H4 (cell line): ENCODE data around the gene PRAMEF5. TPM values are rescaled to one million over a fixed set of nuclear protein-coding genes. Genes with fewer than 3 reads are reported as not detected.
"Not testable (repeated sequence)": the region's sequence is repeated elsewhere in the genome, so short reads cannot be mapped to it uniquely, and the experiment has no call there.

Experiments used
- DNase-seq: peaks from one replicate; pipeline ENCODE4 v3.0.0-alpha.2; 2015; ENCODE audit warnings: low spot score
- total RNA-seq: library from RNA; depleted of rRNA; stranded (reverse); fragments of >200 nt; shearing (Covaris generic); gene quantifications from 2 replicates; pipeline ENCODE4 v1.2.3, GENCODE V29; 2014; rRNA removed

PRAMEF5 gene
- not detected in 2 replicates for total RNA-seq

GRCh38 chr1:13253898-13254297 is at the start of gene PRAMEF5:
Gene PRAMEF5, plus strand, starts transcription at chr1:13254198. Its CDS starts 5,071 bp downstream, at chr1:13259269.
- not testable (repeated sequence) for DNase-seq

DNA sequence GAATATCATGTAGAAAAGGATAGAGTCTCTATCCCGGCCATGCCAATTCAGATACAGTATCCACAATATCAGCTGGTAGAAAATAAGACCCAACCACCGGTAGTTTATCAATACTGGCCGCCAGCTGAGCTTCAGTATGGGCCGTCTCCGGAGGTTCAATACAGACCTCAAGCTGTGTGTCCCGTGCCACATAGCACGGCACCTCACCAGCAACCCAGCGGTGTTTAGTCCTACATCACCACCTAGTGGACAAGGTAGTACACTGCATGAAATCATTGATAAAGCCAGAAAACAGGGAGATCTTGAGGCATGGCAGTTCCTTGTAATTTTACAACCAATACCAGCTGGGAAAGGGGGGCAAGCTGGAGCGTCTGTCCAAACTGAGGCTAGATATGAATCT is 45.3 kb upstream of the PRAMEF5 start:
- DNase-seq = not testable (repeated sequence)

DNA sequence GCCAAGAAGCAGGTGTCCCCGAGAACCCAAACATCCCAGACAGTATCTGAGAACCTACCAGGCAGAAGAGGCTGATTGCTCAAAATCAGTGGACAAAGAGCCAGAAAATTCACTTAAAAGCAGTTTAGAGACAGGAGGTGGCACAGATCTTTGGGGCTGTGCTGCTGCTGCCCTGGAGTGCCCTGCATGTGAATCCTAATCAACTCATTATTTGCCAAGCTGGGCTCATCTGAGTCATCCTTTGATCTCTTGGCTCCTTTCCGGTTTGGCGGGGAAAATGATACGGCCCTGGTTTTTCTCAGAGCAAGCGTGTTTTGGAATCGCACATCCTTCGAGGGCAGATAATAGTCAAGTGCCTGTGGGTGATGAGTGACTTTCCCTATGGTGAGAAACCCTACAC is 37.4 kb upstream of the PRAMEF5 start:
- DNase-seq = not testable (repeated sequence)

GRCh38 chr1:13219203-13219602 is 34.8 kb upstream of the PRAMEF5 start:
- DNase-seq = not testable (repeated sequence)

- not testable (repeated sequence) for DNase-seq
These were observed 31.2 kb upstream of the PRAMEF5 start for GRCh38 chr1:13222788-13223187.

- no peak for DNase-seq
These were observed 29.4 kb upstream of the PRAMEF5 start for GRCh38 chr1:13224480-13225060.

DNA sequence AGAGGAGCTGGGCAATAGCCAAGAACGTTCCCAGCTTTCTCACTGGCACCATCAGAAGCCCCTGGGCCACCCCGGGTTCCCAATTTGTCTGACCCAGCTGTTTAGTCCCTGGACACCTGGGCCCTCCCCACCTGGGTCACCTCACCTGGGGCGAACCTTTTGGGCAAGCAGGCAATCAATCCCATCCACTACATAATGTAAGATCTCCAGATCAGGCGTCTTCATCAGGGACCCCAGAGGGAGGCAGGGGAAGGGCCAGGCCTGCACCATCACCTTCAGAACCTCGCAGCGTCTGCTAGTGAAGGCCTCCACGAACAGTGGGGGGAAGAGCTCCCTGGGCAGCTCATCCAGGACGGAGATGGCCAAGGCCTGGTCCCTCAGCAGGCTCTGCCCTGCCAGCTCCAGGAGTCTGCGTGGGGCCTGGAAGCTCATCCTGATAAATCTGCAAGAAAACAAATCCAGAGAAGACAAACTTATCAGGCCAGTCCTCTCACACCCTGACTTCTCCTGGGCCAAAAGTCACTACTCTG is 28.3 kb upstream of the PRAMEF5 start, which contains the start of gene PRAMEF18:
Gene PRAMEF18 (minus strand): TSS at position 480 of the 530 bp plus-strand sequence. CDS start 48 bp downstream, at position 432.
- DNase-seq = not testable (repeated sequence)

GRCh38 chr1:13227271-13228055 is 26.5 kb upstream of the PRAMEF5 start:
- DNase-seq = not testable (repeated sequence)

DNA sequence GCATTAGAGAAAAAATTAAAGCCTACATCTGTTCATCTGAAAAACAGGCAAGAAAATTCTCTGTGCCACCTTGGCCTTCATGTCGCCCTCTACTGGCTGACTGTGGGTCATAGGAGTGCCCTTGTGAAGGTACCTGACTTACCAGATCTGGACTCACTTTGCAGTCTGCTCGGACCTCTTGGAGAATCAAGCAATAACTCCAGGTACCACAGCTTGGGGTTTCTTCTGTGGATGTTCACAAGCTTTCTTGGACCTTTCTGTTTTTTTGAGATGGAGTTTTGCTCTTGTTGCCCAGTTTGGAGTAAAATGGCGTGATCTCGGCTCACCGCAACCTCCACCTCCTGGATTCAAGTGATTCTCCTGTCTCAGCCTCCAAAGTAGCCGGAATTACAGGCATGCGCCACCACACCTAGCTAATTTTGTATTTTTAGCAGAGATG is 25.6 kb upstream of the PRAMEF5 start:
- DNase-seq = peak; percentile 37

DNA sequence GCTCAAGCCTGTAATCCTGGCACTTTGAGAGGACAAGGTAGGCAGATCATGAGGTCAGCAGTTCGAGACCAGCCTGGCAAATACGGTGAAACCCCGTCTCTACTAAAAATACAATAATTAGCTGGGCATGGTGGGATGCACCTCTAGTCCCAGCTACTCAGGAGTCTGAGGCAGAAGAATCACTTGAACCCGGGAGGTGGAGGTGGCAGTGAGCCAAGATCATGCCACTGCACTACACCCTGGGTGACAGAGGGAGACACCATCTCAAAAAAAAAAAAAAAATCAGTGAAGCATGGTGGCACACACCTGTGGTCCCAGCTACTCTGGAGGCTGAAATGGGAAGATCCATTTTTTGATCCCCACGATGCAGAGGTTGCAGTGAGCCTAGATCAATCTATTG is 23.9 kb upstream of the PRAMEF5 start:
- DNase-seq = not testable (repeated sequence)

GRCh38 chr1:13230601-13231000 is 23.4 kb upstream of the PRAMEF5 start:
- DNase-seq = not testable (repeated sequence)

- not testable (repeated sequence) for DNase-seq
These were observed 22.8 kb upstream of the PRAMEF5 start for GRCh38 chr1:13231061-13231750.

- not testable (repeated sequence) for DNase-seq
These were observed 21.9 kb upstream of the PRAMEF5 start for GRCh38 chr1:13232056-13232455.

DNA sequence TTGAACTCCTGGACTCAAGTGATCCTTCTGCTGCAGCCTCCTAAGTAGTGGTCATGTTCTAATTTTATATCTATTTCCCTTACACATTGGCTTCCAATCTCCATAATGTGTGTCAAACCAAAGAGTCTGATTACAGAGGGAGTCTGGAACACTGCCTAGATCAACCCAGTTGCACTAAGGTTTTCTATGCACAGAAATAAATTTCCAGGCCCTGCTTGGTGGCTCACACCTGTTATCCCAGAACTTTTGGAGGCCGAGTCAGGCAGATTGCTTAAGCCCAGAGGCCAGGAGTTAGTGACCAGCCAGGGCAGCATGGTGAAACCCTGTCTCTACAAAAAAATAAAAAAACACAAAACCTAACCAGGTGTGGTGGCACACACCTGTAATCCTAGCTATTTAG is 19.9 kb upstream of the PRAMEF5 start:
- not testable (repeated sequence) for DNase-seq

DNA sequence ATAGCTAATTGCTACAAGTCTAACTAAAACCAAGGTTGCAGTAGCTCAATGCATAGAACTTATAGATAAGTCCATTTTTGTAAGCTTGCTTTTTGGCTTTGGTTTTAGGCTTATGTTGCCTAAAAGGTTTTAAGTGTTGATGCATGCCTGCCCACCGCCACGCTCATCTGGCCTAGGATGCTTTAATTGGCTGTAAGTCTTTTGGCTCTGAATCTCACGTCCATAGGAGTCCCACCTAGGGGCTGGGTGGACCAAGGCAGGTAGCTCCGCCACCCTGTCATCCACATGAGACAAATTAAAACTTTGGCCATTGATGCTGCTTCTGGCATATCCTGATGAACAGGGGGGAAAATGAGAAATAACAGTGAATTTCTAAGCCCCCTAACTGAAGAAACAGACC is 16.4 kb upstream of the PRAMEF5 start:
- not testable (repeated sequence) for DNase-seq

GRCh38 chr1:13239633-13240032 is 14.4 kb upstream of the PRAMEF5 start:
- not testable (repeated sequence) for DNase-seq

GRCh38 chr1:13243536-13244263 is 10.3 kb upstream of the PRAMEF5 start:
- not testable (repeated sequence) for DNase-seq

GRCh38 chr1:13245841-13246553 is 8.0 kb upstream of the PRAMEF5 start:
- not testable (repeated sequence) for DNase-seq

GRCh38 chr1:13246554-13246871 is 7.5 kb upstream of the PRAMEF5 start:
- not testable (repeated sequence) for DNase-seq

DNA sequence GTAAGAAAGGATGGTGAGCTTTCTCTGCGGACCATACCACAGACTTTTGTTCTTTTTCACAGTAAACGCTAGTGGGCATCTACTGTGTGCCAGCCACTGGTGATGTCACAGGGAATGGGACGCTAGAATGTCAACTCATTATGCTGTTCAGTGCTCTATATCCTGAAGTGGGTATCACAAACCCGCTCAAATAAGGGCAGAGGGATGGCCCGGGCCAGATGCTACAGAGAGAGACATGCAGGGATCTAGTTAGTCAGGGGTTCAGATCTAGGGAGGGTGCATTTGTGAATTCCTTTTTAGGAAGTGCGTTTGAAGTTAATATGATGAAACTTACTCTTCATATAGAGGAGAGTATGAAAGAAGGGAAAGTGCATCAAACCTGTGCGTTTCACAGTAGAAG is 6.9 kb upstream of the PRAMEF5 start:
- not testable (repeated sequence) for DNase-seq

- not testable (repeated sequence) for DNase-seq
These were observed 11.1 kb downstream of the PRAMEF5 start for GRCh38 chr1:13265124-13265523.
